SU-DHL-6 (cell line): Measurements from ENCODE around the gene HNF1B.

ENCODE experiments used
- H2AFZ ChIP-seq: fragments of 200-600 bp; sonication (generic); 2 replicates; pipeline ENCODE4 v1.6.1; 2014; ENCODE audit warnings: low read depth, mild to moderate bottlenecking, moderate library complexity, mixed read lengths, antibody characterized with exemption, low read length; ENCODE audit not compliant: severe bottlenecking
- H3F3A ChIP-seq: fragments of 200-600 bp; shearing (Covaris generic); 2 replicates; pipeline ENCODE4 v1.6.0; 2016; ENCODE audit warnings: antibody characterized with exemption, mild to moderate bottlenecking; ENCODE audit not compliant: insufficient read depth
- H3K27ac ChIP-seq: fragments of 200-600 bp; sonication (generic); 2 replicates; pipeline ENCODE4 v1.5.1; 2016; ENCODE audit warnings: low read depth, mild to moderate bottlenecking, low read length, moderate library complexity, mixed read lengths
- H3K27me3 ChIP-seq: fragments of 200-600 bp; sonication (generic), shearing (Covaris generic); 2 replicates; pipeline ENCODE4 v1.6.0; 2014; ENCODE audit warnings: mild to moderate bottlenecking, low read length
- H3K36me3 ChIP-seq: fragments of 200-600 bp; sonication (generic); 2 replicates; pipeline ENCODE4 v1.6.1; 2014; ENCODE audit warnings: mild to moderate bottlenecking, low read length, mixed read lengths
- H3K4me2 ChIP-seq: fragments of 300-600, 200-600 bp; shearing (Covaris generic), sonication (generic); 2 replicates; pipeline ENCODE4 v1.6.0; 2014; ENCODE audit warnings: low read length, low read depth, mild to moderate bottlenecking; ENCODE audit not compliant: poor library complexity, severe bottlenecking
- H3K4me3 ChIP-seq: fragments of 200-600 bp; sonication (generic); 2 replicates; pipeline ENCODE4 v1.5.1; 2014; ENCODE audit warnings: antibody characterized with exemption, low read length, mild to moderate bottlenecking, mixed read lengths; ENCODE audit not compliant: insufficient read depth, poor library complexity, severe bottlenecking
- H3K79me2 ChIP-seq: fragments of 200-600 bp; sonication (generic); 2 replicates; pipeline ENCODE4 v1.6.1; 2014; ENCODE audit warnings: mild to moderate bottlenecking, low read length, moderate library complexity; ENCODE audit not compliant: insufficient read depth
- H3K9ac ChIP-seq: fragments of 200-600 bp; sonication (generic); 2 replicates; pipeline ENCODE4 v1.7.0; 2014; ENCODE audit warnings: mild to moderate bottlenecking, low read length
- H3K9me2 ChIP-seq: fragments of 200-600 bp; sonication (generic); replicated peaks from 2 replicates; pipeline ENCODE4 v1.6.1; 2014; ENCODE audit warnings: low read length; ENCODE audit not compliant: insufficient read depth
- H3K9me3 ChIP-seq: fragments of 200-600 bp; sonication (generic); 2 replicates; pipeline ENCODE4 v1.6.1; 2014; ENCODE audit warnings: low read length, mixed read lengths; ENCODE audit not compliant: insufficient read depth
- H4K20me1 ChIP-seq: fragments of 200-600 bp; sonication (generic); 2 replicates; pipeline ENCODE4 v1.6.1; 2014; ENCODE audit warnings: low read depth, mild to moderate bottlenecking, antibody characterized with exemption, low read length, moderate library complexity, mixed read lengths
- EZH2phosphoT487 ChIP-seq: fragments of 200-600 bp; sonication (generic), shearing (Covaris generic); conservative IDR thresholded peaks from 2 replicates; pipeline ENCODE4 v1.6.1; 2018; ENCODE audit warnings: mild to moderate bottlenecking, antibody characterized with exemption, low read length, moderate library complexity, mixed read lengths
- TF ChIP-seq, protein P1 (sequence below): fragments of 200-600 bp; sonication (generic); IDR thresholded peaks from one replicate; pipeline ENCODE4 v1.5.1; 2017; ENCODE audit warnings: antibody characterized with exemption, mild to moderate bottlenecking, low read length, moderate library complexity; ENCODE audit not compliant: insufficient read depth, poor library complexity, severe bottlenecking

Gene HNF1B

GRCh38 chr17:37732316-37732715 lies 12.5 kb downstream of the HNF1B start:
- Histone ChIP-seq H3F3A (no peaks in the 10 kb centered on the region), H2AFZ (no peak overlapping the region), H3K27me3 (no peaks in the 10 kb centered on the region), H3K9me3 (no peaks in the 10 kb centered on the region), H4K20me1 (no peaks in the 10 kb centered on the region), H3K27ac (no peak overlapping the region), H3K4me2 (no peak overlapping the region), H3K9ac (no peak overlapping the region), H3K9me2 (no peaks in the 10 kb centered on the region), H3K4me3 (no peak overlapping the region), H3K36me3 (no peaks in the 10 kb centered on the region), H3K79me2 (no peaks in the 10 kb centered on the region)
- TF ChIP-seq, protein P1, sequence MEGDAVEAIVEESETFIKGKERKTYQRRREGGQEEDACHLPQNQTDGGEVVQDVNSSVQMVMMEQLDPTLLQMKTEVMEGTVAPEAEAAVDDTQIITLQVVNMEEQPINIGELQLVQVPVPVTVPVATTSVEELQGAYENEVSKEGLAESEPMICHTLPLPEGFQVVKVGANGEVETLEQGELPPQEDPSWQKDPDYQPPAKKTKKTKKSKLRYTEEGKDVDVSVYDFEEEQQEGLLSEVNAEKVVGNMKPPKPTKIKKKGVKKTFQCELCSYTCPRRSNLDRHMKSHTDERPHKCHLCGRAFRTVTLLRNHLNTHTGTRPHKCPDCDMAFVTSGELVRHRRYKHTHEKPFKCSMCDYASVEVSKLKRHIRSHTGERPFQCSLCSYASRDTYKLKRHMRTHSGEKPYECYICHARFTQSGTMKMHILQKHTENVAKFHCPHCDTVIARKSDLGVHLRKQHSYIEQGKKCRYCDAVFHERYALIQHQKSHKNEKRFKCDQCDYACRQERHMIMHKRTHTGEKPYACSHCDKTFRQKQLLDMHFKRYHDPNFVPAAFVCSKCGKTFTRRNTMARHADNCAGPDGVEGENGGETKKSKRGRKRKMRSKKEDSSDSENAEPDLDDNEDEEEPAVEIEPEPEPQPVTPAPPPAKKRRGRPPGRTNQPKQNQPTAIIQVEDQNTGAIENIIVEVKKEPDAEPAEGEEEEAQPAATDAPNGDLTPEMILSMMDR: no peak
- TF ChIP-seq EZH2phosphoT487: no peak

DNA sequence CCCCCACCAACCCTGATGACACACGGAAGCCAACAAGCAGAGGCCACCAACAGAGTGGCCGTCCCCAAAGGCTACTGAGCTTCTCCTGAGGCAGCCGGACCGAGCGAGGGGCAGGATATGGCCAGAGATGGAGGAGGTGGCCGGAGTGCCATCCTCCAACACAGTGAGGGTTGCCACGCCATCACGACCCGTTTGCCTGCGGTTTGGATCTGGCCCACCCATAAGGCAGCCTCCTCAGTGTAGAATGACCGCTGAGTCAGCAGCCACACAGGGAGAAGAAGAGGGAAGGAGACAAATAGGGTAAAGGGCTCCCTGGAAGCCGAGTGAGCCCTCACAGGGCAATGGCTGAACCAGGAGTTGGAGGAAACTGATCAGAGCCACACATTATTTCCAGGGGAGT lies 13.8 kb downstream of the HNF1B start:
- H4K20me1 ChIP-seq: no peaks in the 10 kb centered on the region
- H3K27ac ChIP-seq: no peak overlapping the region
- H3K9ac ChIP-seq: no peak overlapping the region
- H3K79me2 ChIP-seq: no peaks in the 10 kb centered on the region
- H3K9me3 ChIP-seq: no peaks in the 10 kb centered on the region
- no peaks in the 10 kb centered on the region for H3K9me2 ChIP-seq
- no peak overlapping the region for H3K4me2 ChIP-seq
- H3K4me3 ChIP-seq: no peak overlapping the region
- H3F3A ChIP-seq: no peaks in the 10 kb centered on the region
- no peaks in the 10 kb centered on the region for H3K27me3 ChIP-seq
- TF ChIP-seq EZH2phosphoT487: no peak
- TF ChIP-seq, protein P1: no peak
- H2AFZ ChIP-seq: no peak overlapping the region
- H3K36me3 ChIP-seq: no peaks in the 10 kb centered on the region

GRCh38 chr17:37729905-37730304 lies 15.0 kb downstream of the HNF1B start:
- Histone ChIP-seq H3K9me2 (no peaks in the 10 kb centered on the region), H4K20me1 (no peaks in the 10 kb centered on the region), H3K4me3 (no peak overlapping the region), H3F3A (no peaks in the 10 kb centered on the region), H3K36me3 (no peaks in the 10 kb centered on the region), H3K9ac (no peak overlapping the region), H3K79me2 (no peaks in the 10 kb centered on the region), H3K4me2 (no peak overlapping the region), H3K27me3 (no peaks in the 10 kb centered on the region), H3K9me3 (no peaks in the 10 kb centered on the region), H3K27ac (no peak overlapping the region), H2AFZ (no peak overlapping the region)
- TF ChIP-seq EZH2phosphoT487: no peak
- TF ChIP-seq, protein P1: no peak
